Stimulated activated CD4-positive, alpha-beta T cell treated with anti-CD3 and anti-CD28 coated beads, Interleukin-2, amount 100 ng/mL, for 24 hours (primary cell): Measurements from ENCODE around the gene RBM6.
"Not testable (repeated sequence)": the region's sequence is repeated elsewhere in the genome, so short reads cannot be mapped to it uniquely, and the experiment has no call there.

Source experiments
- DNase-seq, 2 donors: peaks; one replicate each; pipeline ENCODE4 v3.0.0-alpha.2; 2020

The RBM6 gene

DNA sequence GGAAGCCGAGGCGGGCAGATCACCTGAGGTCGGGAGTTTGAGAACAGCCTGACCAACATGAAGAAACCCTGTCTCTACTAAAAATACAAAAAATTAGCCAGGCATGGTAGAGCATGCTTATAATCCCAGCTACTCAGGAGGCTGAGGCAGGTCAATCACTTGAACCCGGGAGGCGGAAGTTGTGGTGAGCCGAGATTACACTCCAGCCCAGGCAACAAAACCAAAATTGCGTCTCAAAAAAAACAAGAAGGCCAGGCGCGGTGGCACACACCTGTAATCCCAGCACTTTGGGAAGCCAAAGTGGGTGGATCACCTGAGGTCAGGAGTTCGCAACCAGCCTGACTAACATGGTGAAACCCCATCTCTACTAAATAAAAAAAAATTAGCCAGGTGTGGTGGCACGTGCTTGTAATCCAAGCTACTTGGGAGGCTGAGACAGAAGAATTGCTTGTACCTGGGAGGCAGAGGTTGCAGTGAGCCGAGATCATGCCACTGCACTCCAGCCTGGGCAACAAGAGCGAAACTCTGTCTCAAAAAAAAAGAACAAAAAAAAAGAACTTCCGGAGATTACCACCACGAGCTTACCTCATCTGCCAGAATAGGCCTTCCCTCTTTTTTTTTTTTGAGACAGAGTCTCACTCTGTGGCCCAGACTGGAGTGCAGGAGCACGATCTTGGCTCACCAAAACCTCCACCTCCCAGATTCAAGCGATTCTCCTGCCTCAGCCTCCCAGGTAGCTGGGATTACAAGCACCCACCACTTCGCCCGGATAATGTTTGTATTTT is 22.0 kb upstream of the RBM6 start:
- DNase-seq: not testable (repeated sequence)

DNA sequence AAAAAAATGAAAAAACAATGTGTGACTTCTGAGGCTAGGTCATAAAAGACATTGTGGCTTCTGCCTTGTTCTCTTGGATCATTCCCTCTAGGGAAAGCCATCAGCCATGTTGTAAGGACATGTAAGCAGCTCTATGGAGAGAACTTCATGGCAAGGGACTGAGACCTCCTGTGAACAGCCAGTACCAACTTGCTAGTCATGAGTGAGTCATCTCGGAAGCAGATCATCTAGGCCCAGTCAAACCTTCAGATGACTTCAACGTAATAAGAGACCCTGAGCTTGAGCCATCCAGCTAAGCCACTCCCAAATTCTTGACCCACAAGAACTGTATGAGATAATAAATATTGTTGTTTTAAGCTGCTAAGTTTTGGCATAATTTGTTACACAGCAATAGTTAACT is 15.3 kb upstream of the RBM6 start:
- DNase-seq: no peak

DNA sequence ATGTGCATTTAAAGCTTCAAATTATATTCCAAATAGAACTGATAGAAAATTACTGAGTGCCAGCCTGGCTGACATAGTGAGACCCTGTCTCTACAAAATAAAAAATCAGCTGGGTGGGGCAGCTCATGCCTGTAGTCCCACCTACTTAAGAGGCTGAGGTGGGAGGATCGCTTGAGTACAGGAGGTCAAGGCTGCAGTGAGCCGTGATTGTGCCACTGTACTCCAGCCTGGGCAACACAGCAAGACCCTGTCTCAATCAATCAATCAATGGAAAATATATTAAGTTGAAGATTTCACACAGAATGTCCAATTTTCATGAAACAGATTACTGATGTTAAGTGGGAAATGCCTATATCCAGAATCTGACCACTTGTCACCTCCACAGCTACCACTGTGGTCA is 14.5 kb upstream of the RBM6 start:
- no peak for DNase-seq

DNA sequence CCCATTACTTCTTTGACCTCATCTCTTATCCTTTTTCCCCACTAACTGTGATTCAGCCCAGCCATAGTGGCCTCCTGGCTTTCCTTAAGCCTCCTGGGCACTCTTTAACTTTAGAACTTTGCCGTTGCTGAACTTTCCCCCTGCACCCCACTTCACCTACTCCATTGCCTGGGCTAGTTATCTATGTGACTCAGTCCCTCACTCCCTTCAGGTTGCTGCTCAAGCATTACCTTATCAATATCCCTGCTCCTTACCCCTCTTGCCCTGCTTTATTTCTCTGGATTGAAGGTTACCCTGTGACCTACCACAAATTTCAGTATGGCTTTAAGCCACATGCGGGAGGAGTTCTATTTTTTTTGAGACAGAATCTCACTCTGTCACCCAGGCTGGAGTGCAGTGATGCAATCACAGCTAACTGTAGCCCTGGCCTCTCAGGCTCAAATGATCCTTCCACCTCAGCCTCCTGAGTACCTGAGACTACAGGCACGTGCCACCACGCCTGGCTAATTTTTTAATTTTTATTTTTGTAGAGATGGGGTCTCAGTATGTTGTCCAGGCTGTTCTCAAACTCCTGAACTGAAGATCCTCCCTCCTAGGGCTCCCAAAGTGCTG is 13.7 kb upstream of the RBM6 start:
- no peak for DNase-seq

DNA sequence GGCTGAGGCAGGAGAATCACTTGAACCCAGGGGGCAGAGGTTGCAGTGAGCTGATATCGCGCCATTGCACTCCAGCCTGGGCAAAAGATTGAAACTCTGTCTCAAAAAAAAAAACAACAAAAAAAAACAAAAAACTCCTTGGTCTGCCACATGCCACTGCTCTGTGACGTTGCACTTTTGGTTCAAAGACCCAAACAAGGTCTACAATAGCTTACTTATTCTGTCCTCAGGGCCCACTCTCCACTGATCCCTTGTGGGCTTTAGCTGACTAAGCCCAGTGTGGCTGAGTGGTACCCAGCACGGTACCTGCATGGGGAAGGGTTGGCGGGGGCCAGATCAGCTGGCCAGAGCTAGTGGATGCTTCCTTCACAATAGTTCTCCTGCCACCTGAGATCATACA is 12.2 kb upstream of the RBM6 start:
- DNase-seq: no peak

DNA sequence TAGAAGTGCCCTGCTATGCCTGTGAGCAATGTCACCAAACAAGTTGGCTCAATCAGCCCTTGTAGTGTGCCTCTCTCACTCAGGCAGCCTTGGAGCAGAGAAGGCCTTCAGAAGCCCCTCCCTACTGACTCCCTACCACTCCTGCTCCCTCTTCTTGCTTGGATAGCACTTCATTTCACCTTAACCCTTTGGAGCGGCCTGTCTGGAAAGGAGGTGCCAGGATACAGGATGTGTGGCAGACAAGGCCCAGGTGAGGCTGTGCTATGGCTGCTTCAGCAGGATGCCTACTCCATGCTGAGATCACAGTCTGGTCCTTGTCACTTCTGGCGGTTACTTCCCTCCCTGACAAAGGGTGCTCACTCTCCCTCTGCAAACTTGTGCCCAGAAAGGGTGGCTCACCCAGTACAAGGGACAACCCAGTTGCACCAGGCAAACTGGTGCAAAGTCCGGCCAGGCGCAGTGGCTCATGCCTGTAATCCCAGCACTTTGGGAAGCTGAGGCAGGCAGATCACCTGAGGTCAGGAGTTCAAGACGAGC is 11.4 kb upstream of the RBM6 start:
- DNase-seq: no peak

DNA sequence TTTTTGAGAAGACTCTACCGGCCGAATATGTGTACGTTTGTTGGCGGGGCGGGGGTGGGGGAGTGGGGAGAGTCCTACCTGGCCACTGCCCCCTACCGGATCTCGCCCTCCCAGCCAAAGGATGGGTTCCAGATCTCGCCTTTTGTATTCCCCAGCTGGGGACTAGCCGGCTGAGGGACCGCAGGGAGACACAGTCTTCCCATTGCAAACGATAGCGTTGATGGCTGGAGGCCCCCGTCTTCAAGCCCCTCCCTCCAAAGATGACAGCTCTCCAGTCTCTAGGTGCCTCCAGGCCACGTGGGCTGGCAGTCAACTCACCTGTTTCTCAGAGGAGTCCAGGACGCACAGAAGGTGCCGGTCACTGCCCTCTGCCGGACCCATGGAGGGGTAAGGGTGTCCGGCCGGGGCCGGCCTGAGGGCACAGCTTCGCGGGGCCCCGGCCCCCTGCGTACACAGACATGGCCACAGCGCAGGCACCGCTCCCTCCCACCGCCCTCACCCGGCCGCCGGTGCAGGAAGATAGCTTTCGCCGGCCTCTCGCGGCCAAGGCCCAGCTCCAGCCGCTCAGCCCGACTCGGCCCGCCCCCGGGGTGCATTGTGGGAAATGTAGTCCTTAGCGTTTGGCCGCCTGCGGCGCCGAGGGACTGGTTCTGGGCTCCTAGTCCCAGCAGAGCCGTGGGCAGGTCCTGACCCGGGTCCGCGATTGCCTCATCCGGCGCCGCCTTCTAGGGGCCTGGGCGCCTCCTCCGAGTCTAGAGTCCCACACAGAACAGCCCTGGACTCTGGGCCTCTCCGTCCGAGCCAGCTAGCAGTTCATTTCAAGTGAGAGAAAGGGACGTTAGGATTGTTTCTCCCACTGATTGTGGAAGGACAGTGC is 10.4 kb upstream of the RBM6 start, which contains the start of gene MON1A:
Gene MON1A, minus strand, starts transcription at position 521 of the 877 bp plus-strand sequence. CDS start 16,465 bp downstream, outside the sequence.
- DNase-seq: peak; percentile 91 to 95

DNA sequence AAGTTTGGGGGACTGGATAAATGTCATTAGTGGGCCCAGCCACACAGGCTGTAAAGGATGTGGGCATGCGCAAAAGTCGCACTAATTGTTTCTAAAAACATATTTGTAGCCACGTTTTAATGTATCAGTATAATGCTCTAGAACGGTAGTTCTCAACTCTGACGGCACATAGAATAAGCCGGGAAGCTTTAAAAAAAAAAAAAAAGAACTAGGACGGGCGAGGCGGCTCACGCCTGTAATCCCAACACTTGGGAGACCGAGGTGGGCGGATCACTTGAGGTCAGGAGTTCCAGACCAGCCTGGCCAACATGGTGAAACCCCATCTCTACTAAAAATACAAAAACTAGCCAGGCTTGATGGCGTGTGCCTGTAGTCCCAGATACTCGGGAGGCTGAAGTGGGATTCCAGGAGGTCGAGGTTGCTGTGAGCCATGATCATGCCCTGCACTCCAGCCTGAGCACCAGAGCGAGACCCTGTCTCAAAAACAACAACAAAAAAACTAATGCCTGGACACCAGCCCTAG is 9.7 kb upstream of the RBM6 start:
- DNase-seq: no peak

DNA sequence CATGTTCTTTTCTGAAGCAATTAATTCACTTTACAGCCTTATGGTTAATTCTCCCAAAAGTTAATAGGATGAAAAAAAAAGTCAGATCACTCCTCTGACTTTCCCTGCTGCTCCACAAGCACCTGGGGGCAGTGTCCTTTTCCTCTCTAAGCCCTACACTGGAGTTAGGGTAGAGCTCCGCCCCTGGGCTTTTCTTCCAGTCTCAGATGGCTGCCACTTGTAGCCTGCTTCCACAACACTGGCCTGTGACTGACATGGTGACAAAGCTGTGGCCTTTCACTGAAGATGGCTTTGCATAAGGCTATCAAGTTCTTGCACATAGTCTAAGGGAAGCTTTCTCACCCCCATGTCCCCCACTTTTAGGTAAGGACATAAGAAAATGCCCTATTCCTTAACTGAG is 9.0 kb upstream of the RBM6 start:
- DNase-seq: no peak

DNA sequence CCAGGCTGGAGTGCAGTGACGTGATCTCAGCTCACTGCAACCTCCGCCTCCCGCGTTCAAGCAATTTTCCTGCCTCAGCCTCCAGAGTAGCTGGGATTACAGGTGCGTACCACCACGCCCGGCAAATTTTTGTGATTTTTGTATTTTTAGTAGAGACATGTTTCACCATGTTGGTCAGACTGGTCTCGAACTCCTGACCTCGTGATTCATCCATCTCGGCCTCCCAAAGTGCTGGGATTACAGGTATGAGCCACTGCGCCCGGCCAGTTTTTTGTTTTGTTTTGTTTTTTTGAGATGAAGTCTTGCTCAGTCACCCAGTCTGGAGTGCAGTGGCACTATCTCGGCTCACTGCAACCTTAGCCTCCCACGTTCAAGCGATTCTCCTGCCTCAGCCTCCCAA is 7.7 kb upstream of the RBM6 start:
- not testable (repeated sequence) for DNase-seq

DNA sequence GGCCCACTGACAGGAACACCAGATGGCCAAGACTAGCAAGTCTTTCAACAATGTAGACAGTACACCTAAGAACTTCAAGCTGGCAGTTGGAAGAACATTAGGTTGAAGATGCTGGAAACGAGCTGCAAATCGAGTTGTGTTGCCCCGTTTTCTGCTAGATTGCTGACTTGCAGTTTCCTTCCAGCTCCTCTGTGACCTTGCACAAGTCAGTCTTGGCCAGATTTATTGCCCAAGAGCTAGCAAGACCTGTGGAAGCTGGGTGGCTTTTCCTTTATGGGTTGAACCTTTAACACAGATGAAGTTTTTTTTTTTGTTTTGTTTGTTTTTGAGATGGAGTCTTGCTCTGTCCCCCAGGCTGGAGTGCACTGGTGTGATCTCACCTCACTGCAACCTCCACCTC is 2.9 kb upstream of the RBM6 start:
- DNase-seq: no peak

DNA sequence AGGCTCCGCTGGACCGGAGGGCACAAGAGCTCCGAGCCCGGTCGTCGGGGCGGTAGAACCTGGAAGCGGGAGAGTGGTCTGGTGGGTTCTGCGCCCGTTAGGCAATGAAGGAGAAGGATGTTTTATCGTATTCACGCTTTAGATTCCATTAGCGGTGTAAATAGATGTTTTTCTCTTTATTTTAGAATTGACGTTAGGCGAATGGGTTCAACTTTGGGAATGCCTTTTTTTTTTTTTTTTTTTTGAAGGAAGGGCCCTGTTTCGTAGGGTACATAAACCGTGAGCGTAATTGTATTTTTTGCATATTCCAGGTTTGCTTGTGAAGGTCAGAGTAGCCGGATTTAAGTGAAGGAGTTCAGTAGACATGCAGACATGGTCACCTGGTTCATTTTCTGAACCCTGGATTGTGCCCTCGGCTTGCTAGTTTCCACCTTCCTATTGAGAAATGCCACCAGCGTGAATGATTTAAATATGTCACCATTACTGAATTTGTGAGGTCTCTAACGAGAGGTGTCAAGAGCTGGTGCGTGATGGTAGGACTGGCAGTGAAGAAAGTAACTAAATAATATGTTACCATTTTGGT is 808 bp downstream of the RBM6 start:
- no peak for DNase-seq

DNA sequence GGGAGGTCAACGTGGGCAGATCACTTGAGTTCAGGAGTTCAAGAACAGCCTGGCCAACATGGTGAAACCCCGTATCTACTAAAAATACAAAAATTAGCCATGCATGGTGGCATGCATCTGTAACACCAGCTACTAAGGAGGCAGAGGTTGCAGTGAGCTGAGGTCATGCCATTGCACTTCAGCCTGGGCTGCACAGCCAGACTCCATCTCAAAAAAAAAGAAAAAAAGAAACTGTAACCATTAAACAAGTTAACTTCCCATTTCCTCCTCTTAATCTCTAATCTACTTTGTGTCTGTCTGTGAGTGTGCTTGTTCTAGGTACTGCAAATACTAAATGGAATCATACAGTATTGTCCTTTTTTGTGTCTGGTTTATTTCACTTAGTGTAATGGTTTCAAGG is 2.7 kb downstream of the RBM6 start:
- no peak for DNase-seq

DNA sequence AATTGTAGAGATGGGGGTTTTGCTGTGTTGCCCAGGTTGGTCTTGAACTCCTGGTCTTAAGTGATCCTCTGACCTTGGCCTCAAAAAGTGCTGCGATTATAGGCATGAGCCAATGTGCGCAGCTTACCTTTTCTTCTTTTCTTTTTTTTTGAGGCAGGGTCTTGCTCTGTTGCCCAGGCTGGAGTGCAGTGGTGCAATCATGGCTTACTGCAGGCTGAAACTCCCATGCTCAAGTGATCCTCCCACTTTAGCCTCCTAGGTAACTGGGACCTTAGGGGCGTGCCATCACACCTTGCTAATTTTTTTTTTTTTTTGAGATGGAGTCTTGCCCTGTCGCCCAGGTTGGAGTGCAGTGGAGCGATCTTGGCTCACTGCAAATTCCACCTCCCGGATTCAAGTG is 13.0 kb downstream of the RBM6 start:
- no peak for DNase-seq

DNA sequence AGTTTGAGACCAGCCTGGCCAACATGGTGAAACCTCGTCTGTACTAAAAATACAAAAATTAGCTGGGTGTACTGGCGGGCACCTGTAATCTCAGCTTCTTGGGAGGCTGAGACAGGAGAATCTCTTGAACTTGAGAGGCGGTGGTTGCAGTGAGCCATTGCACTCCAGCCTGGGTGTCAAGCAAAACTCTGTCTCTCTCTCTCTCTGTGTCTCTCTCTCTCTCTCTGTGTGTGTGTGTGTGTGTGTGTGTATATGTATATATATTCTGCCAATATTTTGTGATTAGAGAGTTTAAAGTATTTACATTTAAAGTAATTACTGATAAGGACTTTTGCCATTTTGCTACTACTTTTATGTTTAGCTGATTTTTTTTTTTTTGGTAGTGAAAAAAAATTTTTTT is 15.7 kb downstream of the RBM6 start:
- no peak for DNase-seq

DNA sequence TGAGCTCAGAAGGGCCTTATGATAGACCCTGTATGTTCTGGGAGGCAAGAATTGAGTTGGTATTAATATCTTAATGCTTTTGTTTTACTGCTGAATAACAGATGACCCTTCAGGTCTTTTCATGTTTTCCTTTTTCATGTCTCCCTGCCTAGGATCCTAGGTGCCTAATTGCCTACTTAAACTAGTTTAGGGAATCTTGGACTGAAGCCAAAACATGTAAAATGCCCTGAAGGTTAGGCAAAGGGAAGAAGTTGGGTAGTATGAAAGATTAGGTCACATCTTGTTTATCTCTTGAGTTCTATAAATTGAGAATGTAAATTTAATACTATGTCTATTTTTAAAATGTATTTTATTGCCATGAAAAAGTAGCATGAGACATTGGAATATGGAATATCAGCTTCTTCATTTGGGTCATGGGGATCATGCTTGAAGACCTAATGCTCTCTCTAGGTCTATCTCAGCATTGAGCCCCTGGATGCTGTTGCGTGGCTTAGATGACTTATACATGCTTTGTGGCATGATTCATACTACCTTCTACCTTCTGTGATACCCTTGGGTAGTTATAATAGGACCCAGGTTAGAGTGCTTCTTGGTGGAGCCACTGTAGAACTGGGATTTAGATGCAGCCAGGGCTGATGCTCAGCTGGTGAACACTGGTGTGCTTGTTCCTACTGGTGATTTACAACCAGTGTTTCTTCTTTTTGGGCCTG is 26.4 kb downstream of the RBM6 start:
- DNase-seq: no peak

DNA sequence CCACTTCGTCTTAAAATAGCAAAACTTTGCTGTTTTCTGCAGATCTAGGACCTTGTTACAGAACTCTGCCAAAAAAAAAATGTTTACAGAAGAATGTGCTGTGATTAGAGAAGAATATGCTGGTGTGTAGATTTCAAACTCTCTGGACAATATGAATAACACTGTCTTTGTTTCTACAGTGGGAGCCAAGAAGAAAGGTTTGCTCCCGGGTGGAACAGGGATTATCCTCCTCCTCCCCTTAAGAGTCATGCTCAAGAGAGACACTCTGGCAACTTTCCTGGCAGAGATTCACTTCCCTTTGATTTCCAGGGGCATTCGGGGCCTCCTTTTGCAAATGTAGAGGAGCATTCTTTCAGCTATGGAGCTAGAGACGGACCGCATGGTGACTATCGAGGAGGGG is 27.3 kb downstream of the RBM6 start:
- no peak for DNase-seq

DNA sequence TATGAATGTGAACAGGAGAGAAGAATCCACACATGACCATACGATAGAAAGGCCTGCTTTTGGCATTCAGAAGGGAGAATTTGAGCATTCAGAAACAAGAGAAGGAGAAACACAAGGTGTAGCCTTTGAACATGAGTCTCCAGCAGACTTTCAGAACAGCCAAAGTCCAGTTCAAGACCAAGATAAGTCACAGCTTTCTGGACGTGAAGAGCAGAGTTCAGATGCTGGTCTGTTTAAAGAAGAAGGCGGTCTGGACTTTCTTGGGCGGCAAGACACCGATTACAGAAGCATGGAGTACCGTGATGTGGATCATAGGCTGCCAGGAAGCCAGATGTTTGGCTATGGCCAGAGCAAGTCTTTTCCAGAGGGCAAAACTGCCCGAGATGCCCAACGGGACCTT is 28.4 kb downstream of the RBM6 start:
- no peak for DNase-seq

DNA sequence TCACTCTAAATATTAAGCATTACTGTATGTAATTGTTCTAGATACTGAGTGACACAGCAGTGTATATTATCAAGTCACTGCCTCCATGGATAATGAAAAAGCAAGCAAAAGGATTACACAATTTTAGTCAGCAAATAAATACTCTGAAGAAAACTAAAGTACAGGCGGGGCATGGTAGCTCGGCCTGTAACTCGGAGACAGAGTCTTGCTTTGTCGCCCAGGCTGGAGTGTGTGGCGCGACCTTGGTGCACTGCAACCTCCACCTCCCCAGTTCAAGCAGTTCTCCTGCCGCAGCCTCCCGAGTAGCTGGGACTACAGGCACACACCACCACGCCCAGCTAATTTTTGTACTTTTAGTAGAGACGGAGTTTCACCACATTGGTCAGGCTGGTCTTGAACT is 32.7 kb downstream of the RBM6 start:
- no peak for DNase-seq

DNA sequence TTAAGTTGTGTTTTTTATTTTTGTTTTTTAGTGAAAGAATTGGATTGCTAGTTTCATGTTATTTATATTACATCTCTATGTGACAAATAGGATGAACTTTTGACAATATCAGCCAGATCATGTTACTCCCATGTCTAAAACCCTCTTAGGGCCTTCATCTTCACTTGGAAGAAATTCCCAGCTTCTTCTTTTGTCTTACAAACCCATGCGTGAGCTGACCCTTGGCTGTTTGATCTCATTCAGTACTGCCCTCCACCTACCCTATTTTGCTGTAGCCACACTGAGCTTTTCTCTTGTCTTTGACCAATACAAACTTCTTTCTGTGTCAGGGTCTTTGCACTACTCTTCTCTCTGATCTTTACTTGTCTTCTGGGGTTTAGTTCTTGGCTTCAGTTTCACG is 37.0 kb downstream of the RBM6 start:
- DNase-seq: no peak

DNA sequence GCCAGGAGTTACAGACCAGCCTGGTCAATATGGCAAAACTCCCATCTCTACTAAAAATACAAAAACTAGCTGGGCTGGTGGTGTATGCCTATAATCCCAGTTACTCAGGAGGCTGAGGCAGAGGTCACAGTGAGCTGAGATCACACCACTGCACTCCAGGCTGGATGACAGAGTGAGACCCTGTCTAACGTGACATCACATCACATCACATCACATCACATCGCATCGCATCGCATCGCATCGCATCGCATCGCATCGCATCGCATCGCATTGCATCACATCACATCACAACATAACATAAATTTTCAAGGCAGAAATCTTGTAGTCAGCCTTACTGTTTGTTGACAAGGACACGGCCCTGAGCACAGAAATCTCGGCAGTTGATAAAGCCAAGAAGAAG is 44.4 kb downstream of the RBM6 start:
- DNase-seq: no peak

DNA sequence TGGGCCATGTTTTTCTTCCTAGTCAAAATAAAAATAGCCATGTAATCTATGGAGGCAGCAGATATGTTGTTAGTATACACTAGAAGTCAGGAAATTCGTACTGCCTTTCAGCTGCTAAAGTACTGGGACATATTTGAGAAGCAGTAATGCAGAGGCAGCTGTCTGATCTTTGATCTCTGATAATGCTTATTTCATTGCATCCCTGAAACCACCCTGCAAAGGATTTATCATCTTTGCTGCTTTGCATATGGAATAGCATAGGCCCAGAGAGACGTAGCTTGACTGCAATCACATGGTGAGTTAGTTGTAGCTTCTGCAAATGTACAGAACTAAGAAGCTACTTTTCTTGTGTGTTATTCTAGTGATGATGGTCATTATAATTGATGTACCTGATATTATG is 52.4 kb downstream of the RBM6 start:
- no peak for DNase-seq
